ENCODE measurements around the gene RAB3D.
"Not testable (repeated sequence)": the region's sequence is repeated elsewhere in the genome, so short reads cannot be mapped to it uniquely, and the experiment has no call there.

The RAB3D gene

GRCh38 chr19:11323601-11324078, 15.8 kb downstream of the RAB3D start:
- TF ChIP-seq CTCF (IDR thresholded peaks at IDR 0.05), result peak; percentile 31
- Histone ChIP-seq H3K27me3 (no peaks in the 10 kb centered on the region), H3K4me1 (ENCODE audit: control insufficient read depth in 1 of 2, insufficient read depth in 1 of 2, low read depth in 1 of 2, low read length in 1 of 2) (peaks cover 83 to 85% of the 10 kb centered on the region in 2 experiments), H3K4me3 (ENCODE audit: low read depth in 1 of 2, low read length in 1 of 2) (peak overlapping the region; percentile 82 to 93), H3K9me3 (no peaks in the 10 kb centered on the region), H3K36me3 (peaks cover 45% of the 10 kb centered on the region), H3K27ac (peak overlapping the region; percentile 100)

GRCh38 chr19:11322269-11323024, 17.0 kb downstream of the RAB3D start:
- no peak for TF ChIP-seq CTCF (IDR thresholded peaks at IDR 0.05)
- Histone ChIP-seq H3K9me3 (no peaks in the 10 kb centered on the region), H3K4me3 (ENCODE audit: low read depth in 1 of 2, low read length in 1 of 2) (peak overlapping the region; percentile 82 to 93), H3K27ac (peak overlapping the region; percentile 100), H3K27me3 (no peaks in the 10 kb centered on the region), H3K4me1 (ENCODE audit: control insufficient read depth in 1 of 2, insufficient read depth in 1 of 2, low read depth in 1 of 2, low read length in 1 of 2) (peaks cover 94 to 97% of the 10 kb centered on the region in 2 experiments), H3K36me3 (peaks cover 33% of the 10 kb centered on the region)

GRCh38 chr19:11321191-11322126, 18.0 kb downstream of the RAB3D start:
- Histone ChIP-seq H3K4me1 (ENCODE audit: control insufficient read depth in 1 of 2, insufficient read depth in 1 of 2, low read depth in 1 of 2, low read length in 1 of 2) (peaks cover 94 to 98% of the 10 kb centered on the region in 2 experiments), H3K27me3 (no peaks in the 10 kb centered on the region), H3K27ac (peak overlapping the region; percentile 100), H3K36me3 (peaks cover 31% of the 10 kb centered on the region), H3K9me3 (no peaks in the 10 kb centered on the region), H3K4me3 (ENCODE audit: low read depth in 1 of 2, low read length in 1 of 2) (peak overlapping the region; percentile 82 to 93)
- TF ChIP-seq CTCF (IDR thresholded peaks at IDR 0.05), result peak; percentile 6

- Histone ChIP-seq H3K4me3 (ENCODE audit: low read depth in 1 of 2, low read length in 1 of 2) (peak overlapping the region; percentile 82 to 93), H3K27ac (peak overlapping the region; percentile 100), H3K36me3 (peaks cover 26% of the 10 kb centered on the region), H3K4me1 (ENCODE audit: control insufficient read depth in 1 of 2, insufficient read depth in 1 of 2, low read depth in 1 of 2, low read length in 1 of 2) (peaks cover 93 to 98% of the 10 kb centered on the region in 2 experiments)
- not testable (repeated sequence) for H3K27me3 ChIP-seq, H3K9me3 ChIP-seq
These were observed 19.0 kb downstream of the RAB3D start for GRCh38 chr19:11320278-11320995.

- TF ChIP-seq CTCF (IDR thresholded peaks at IDR 0.05), result no peak
- Histone ChIP-seq H3K36me3 (peaks cover 83% of the 10 kb centered on the region), H3K4me1 (ENCODE audit: control insufficient read depth in 1 of 2, insufficient read depth in 1 of 2, low read depth in 1 of 2, low read length in 1 of 2) (peaks cover 2 to 7% of the 10 kb centered on the region in 2 experiments)
These were observed 33.1 kb downstream of the RAB3D start for GRCh38 chr19:11306337-11306736.

More at GRCh38 chr19:11306337-11306736, 33.1 kb downstream of the RAB3D start:
- H3K4me3 ChIP-seq (ENCODE audit: low read depth in 1 of 2, low read length in 1 of 2), result no peak overlapping the region
- H3K9me3 ChIP-seq, result no peaks in the 10 kb centered on the region
- H3K27ac ChIP-seq, result peak overlapping the region; percentile 53
- no peaks in the 10 kb centered on the region for H3K27me3 ChIP-seq
